A673 (cell line): ENCODE results near the gene C1QTNF8. TPM values are rescaled to one million over a fixed set of nuclear protein-coding genes. Genes with fewer than 3 reads are reported as not detected.
A peak's percentile ranks its signal among the peaks of the same experiment; 100 is the strongest.

Experiments used
- BruUV-seq: library from RNA; stranded (reverse); fragments of 400-500 nt; replicated peaks from 2 replicates; lab custom pipeline; 2021; lab: Mats Ljungman, UMichigan
- CTCF ChIA-PET: fragments of 300-600 bp; sonication (Branson Sonifier 250); formaldehyde crosslinking; loops from one replicate; lab custom pipeline; 2022; ENCODE audit warnings: antibody characterized with exemption; lab: Charles Lee
- POLR2A ChIA-PET: fragments of 300-600 bp; sonication (Branson Sonifier 250); formaldehyde crosslinking; loops from one replicate; lab custom pipeline; 2022; ENCODE audit warnings: antibody characterized with exemption; ENCODE audit not compliant: low non-redundant PET; lab: Charles Lee
- DNase-seq: peaks from one replicate; pipeline ENCODE4 v3.0.0-alpha.2; 2015; ENCODE audit warnings: low spot score
- H3K27ac ChIP-seq: fragments of 200-600 bp; sonication (generic); 2 replicates; pipeline ENCODE4 v1.5.1; 2016; ENCODE audit warnings: mixed run types, low read depth, mild to moderate bottlenecking, mixed read lengths, antibody characterized with exemption, low read length; ENCODE audit not compliant: poor library complexity, severe bottlenecking
- H3K27me3 ChIP-seq: fragments of 200-600 bp; sonication (generic); replicated peaks from 2 replicates; pipeline ENCODE4 v1.6.1; 2017; ENCODE audit warnings: mixed run types, low read depth, mild to moderate bottlenecking, mixed read lengths, antibody characterized with exemption, low read length; ENCODE audit not compliant: insufficient read depth, poor library complexity
- H3K36me3 ChIP-seq: fragments of 200-600 bp; sonication (generic); 2 replicates; pipeline ENCODE4 v1.6.1; 2016; ENCODE audit warnings: mixed run types, mild to moderate bottlenecking, mixed read lengths, antibody characterized with exemption, low read length; ENCODE audit not compliant: insufficient read depth, poor library complexity, severe bottlenecking
- H3K4me1 ChIP-seq: fragments of 200-600 bp; sonication (generic); 2 replicates; pipeline ENCODE4 v1.6.1; 2017; ENCODE audit warnings: mixed run types, mild to moderate bottlenecking, mixed read lengths, antibody characterized with exemption, low read length; ENCODE audit not compliant: insufficient read depth, poor library complexity, severe bottlenecking
- H3K4me3 ChIP-seq: fragments of 200-600 bp; sonication (generic); 2 replicates; pipeline ENCODE4 v1.5.1; 2016; ENCODE audit warnings: low read depth, mixed run types, mild to moderate bottlenecking, mixed read lengths, low read length; ENCODE audit not compliant: poor library complexity, severe bottlenecking
- H3K9me3 ChIP-seq: fragments of 200-600 bp; sonication (generic); 2 replicates; pipeline ENCODE4 v1.6.1; 2016; ENCODE audit warnings: mixed run types, low read depth, mild to moderate bottlenecking, mixed read lengths, antibody characterized with exemption, low read length; ENCODE audit not compliant: poor library complexity, severe bottlenecking
- CTCF ChIP-seq: fragments of 300-800, 200-600 bp; sonication (generic); conservative IDR thresholded peaks from 2 replicates; pipeline ENCODE4 v1.5.1; 2017; ENCODE audit warnings: low read depth, mild to moderate bottlenecking, antibody characterized with exemption, low read length, moderate library complexity, mixed read lengths
- EZH2 ChIP-seq: fragments of 200-600 bp; sonication (generic); IDR thresholded peaks from 2 replicates; pipeline ENCODE4 v1.6.1; 2017; ENCODE audit warnings: borderline replicate concordance, low read depth, mild to moderate bottlenecking, mixed read lengths, antibody characterized with exemption, low read length; ENCODE audit not compliant: poor library complexity, severe bottlenecking
- intact Hi-C: fragments of 100-400 bp; cut with micrococcal nuclease; formaldehyde crosslinking; loops from one replicate; pipeline ENCODE4 v1.10.0; 2022; ENCODE audit not compliant: unreplicated experiment
- total RNA-seq: library from RNA; stranded (reverse); gene quantifications from 2 replicates; pipeline ENCODE4 v1.2.3, GENCODE V29; 2021

C1QTNF8 gene
- total RNA-seq, 1 experiment from 2014 or later: not detected

- no TSS peak for BruUV-seq
- CTCF ChIA-PET: interaction anchor here (1.0 kb wide), 1 partner anchor 12 kb away, joined by 3 read pairs; no protein-coding TSS in a partner anchor
- H3K36me3 ChIP-seq: no peaks in the 10 kb centered on the region
Observed at GRCh38 chr16:1056196-1056595, 39.8 kb downstream of the C1QTNF8 start.

GRCh38 chr16:1055557-1055924 lies 40.5 kb downstream of the C1QTNF8 start:
- CTCF ChIA-PET: no interaction called here
- BruUV-seq: no TSS peak
- Histone ChIP-seq H3K4me3 (no peak overlapping the region), H3K36me3 (no peaks in the 10 kb centered on the region), H3K9me3 (no peaks in the 10 kb centered on the region), H3K27ac (no peak overlapping the region), H3K4me1 (no peaks in the 10 kb centered on the region), H3K27me3 (no peaks in the 10 kb centered on the region)
- TF ChIP-seq CTCF: no peak
- no peak for TF ChIP-seq EZH2
- POLR2A ChIA-PET: no interaction called here
- no peak for DNase-seq
- intact Hi-C loops: loop anchor here (2.0 to 10.0 kb wide), 3 partner anchors 42 to 341 kb away; partner anchors contain the start of genes C1QTNF8 and METRN

More at GRCh38 chr16:1056196-1056595, 39.8 kb downstream of the C1QTNF8 start:
- intact Hi-C loops: loop anchor here (5.0 to 10.0 kb wide), 2 partner anchors 41 to 341 kb away; partner anchors contain the start of genes C1QTNF8 and METRN
- POLR2A ChIA-PET: no interaction called here
- Histone ChIP-seq H3K9me3 (no peaks in the 10 kb centered on the region), H3K27ac (no peak overlapping the region), H3K27me3 (no peaks in the 10 kb centered on the region), H3K4me1 (no peaks in the 10 kb centered on the region), H3K4me3 (no peak overlapping the region)
- TF ChIP-seq CTCF: no peak
- no peak for TF ChIP-seq EZH2
- no peak for DNase-seq

- Histone ChIP-seq H3K27me3 (no peaks in the 10 kb centered on the region), H3K9me3 (no peaks in the 10 kb centered on the region), H3K36me3 (no peaks in the 10 kb centered on the region), H3K27ac (no peak overlapping the region), H3K4me1 (no peaks in the 10 kb centered on the region), H3K4me3 (no peak overlapping the region)
- DNase-seq: peak; percentile 50
- ChIA-PET POLR2A (no interaction called here), CTCF (interaction anchor here (0.6 kb wide), 1 partner anchor 246 kb away, joined by 5 read pairs; no protein-coding TSS in a partner anchor)
- TF ChIP-seq EZH2: no peak
- TF ChIP-seq CTCF: peak; percentile 90
- BruUV-seq: no TSS peak
- intact Hi-C loops: loop anchor here (2.0 to 10.0 kb wide), 3 partner anchors 42 to 340 kb away; partner anchors contain the start of genes C1QTNF8 and METRN
Observed at GRCh38 chr16:1054660-1055556, 41.1 kb downstream of the C1QTNF8 start.
